H9 (cell line): ENCODE measurements around the gene NUBPL. TPM values are rescaled to one million over a fixed set of nuclear protein-coding genes. Genes with fewer than 3 reads are reported as not detected.

Experiments used
- DNase-seq: peaks from one replicate; pipeline ENCODE4 v3.0.0-alpha.2; 2017
- H2AFZ ChIP-seq: one replicate; pipeline ENCODE4 v1.6.1; 2013; ENCODE audit warnings: mild to moderate bottlenecking, low read length, control low read depth, moderate library complexity
- H2AK5ac ChIP-seq: 2 replicates; pipeline ENCODE4 v1.6.1; 2013; ENCODE audit warnings: low read length, control low read depth, mixed read lengths; ENCODE audit not compliant: insufficient read length
- H2BK120ac ChIP-seq: one replicate; pipeline ENCODE4 v1.6.1; 2013; ENCODE audit warnings: low read depth, mild to moderate bottlenecking, low read length, control low read depth, inconsistent platforms; ENCODE audit not compliant: poor library complexity, severe bottlenecking
- H2BK12ac ChIP-seq: 2 replicates; pipeline ENCODE4 v1.6.1; 2013; ENCODE audit warnings: low read length, control low read depth, mixed read lengths, low read depth; ENCODE audit not compliant: insufficient read length
- H2BK15ac ChIP-seq: 2 replicates; pipeline ENCODE4 v1.6.1; 2013; ENCODE audit warnings: low read depth, low read length, control low read depth
- H2BK20ac ChIP-seq: one replicate; pipeline ENCODE4 v1.6.1; 2013; ENCODE audit warnings: low read depth, mild to moderate bottlenecking, low read length, control low read depth, inconsistent platforms; ENCODE audit not compliant: poor library complexity, severe bottlenecking
- H2BK5ac ChIP-seq: 2 replicates; pipeline ENCODE4 v1.6.1; 2013; ENCODE audit warnings: low read length, control low read depth, mixed read lengths; ENCODE audit not compliant: insufficient read length
- H3K14ac ChIP-seq: 2 replicates; pipeline ENCODE4 v1.6.1; 2013; ENCODE audit warnings: low read length, control low read depth; ENCODE audit not compliant: insufficient read depth
- H3K18ac ChIP-seq: 2 replicates; pipeline ENCODE4 v1.6.1; 2013; ENCODE audit warnings: low read depth, mild to moderate bottlenecking, mixed read lengths, low read length, control low read depth; ENCODE audit not compliant: insufficient read length
- H3K23ac ChIP-seq: 2 replicates; pipeline ENCODE4 v1.6.1; 2013; ENCODE audit warnings: low read length, control low read depth, mixed read lengths, low read depth; ENCODE audit not compliant: insufficient read length
- H3K23me2 ChIP-seq: 2 replicates; pipeline ENCODE4 v1.6.1; 2013; ENCODE audit warnings: low read depth, mild to moderate bottlenecking, mixed read lengths, low read length, control low read depth; ENCODE audit not compliant: insufficient read length, poor library complexity, severe bottlenecking
- H3K27ac ChIP-seq: 2 replicates; pipeline ENCODE4 v1.5.1; 2013; ENCODE audit warnings: low read length, control low read depth, mixed read lengths, low read depth; ENCODE audit not compliant: insufficient read length
- H3K27me3 ChIP-seq: 2 replicates; pipeline ENCODE4 v1.6.1; 2013; ENCODE audit warnings: low read length, control low read depth, inconsistent platforms; ENCODE audit not compliant: insufficient read depth
- H3K4ac ChIP-seq: 2 replicates; pipeline ENCODE4 v1.6.1; 2013; ENCODE audit warnings: low read depth, mild to moderate bottlenecking, control low read depth, inconsistent platforms, low read length, moderate library complexity
- H3K4me1 ChIP-seq: 2 replicates; pipeline ENCODE4 v1.6.1; 2013; ENCODE audit warnings: low read length, control low read depth, inconsistent platforms; ENCODE audit not compliant: insufficient read depth
- H3K4me2 ChIP-seq: 2 replicates; pipeline ENCODE4 v1.6.1; 2013; ENCODE audit warnings: low read length, control low read depth, mixed read lengths; ENCODE audit not compliant: insufficient read length, insufficient read depth
- H3K56ac ChIP-seq: 2 replicates; pipeline ENCODE4 v1.6.1; 2013; ENCODE audit warnings: low read depth, mild to moderate bottlenecking, mixed read lengths, low read length, control low read depth; ENCODE audit not compliant: insufficient read length
- H3K79me1 ChIP-seq: 2 replicates; pipeline ENCODE4 v1.6.1; 2013; ENCODE audit warnings: low read depth, mild to moderate bottlenecking, moderate library complexity, low read length, control low read depth, inconsistent platforms; ENCODE audit not compliant: insufficient read depth, poor library complexity, severe bottlenecking
- H3K79me2 ChIP-seq: 2 replicates; pipeline ENCODE4 v1.6.1; 2013; ENCODE audit warnings: low read length, control low read depth, inconsistent platforms; ENCODE audit not compliant: insufficient read depth
- H3K9ac ChIP-seq: 2 replicates; pipeline ENCODE4 v1.6.1; 2013; ENCODE audit warnings: low read length, control low read depth, mixed read lengths; ENCODE audit not compliant: insufficient read length; ENCODE audit errors: extremely low read depth
- H3K9me3 ChIP-seq: one replicate; pipeline ENCODE4 v1.6.1; 2013; ENCODE audit warnings: low read depth, low read length, inconsistent platforms; ENCODE audit not compliant: control insufficient read depth
- H3T11ph ChIP-seq: one replicate; pipeline ENCODE4 v1.6.1; 2013; ENCODE audit warnings: mild to moderate bottlenecking, low read length, control low read depth, inconsistent platforms
- H4K20me1 ChIP-seq: one replicate; pipeline ENCODE4 v1.6.1; 2013; ENCODE audit not compliant: control insufficient read depth, insufficient read length, insufficient read depth
- H4K5ac ChIP-seq: 2 replicates; pipeline ENCODE4 v1.6.1; 2013; ENCODE audit warnings: low read depth, mild to moderate bottlenecking, mixed read lengths, low read length, control low read depth; ENCODE audit not compliant: insufficient read length
- H4K8ac ChIP-seq: replicated peaks from 2 replicates; pipeline ENCODE4 v1.6.1; 2013; ENCODE audit warnings: low read length, control low read depth, mixed read lengths, low read depth; ENCODE audit not compliant: insufficient read length
- H4K91ac ChIP-seq: 2 replicates; pipeline ENCODE4 v1.6.1; 2013; ENCODE audit warnings: low read depth, mild to moderate bottlenecking, moderate library complexity, mixed read lengths, low read length, control low read depth; ENCODE audit not compliant: insufficient read length
- H3K27ac Mint-ChIP-seq, 3 experiments: 2 replicates in 2 of 3; 3 replicates in 1 of 3; pipeline ENCODE4 v1.8.0; 2020 to 2021; ENCODE audit warnings: mixed read lengths in 3 of 3, mild to moderate bottlenecking in 1 of 3, moderate library complexity in 1 of 3
- H3K27me3 Mint-ChIP-seq: 2 replicates; pipeline ENCODE4 v1.8.0; 2021; ENCODE audit warnings: low read depth, mild to moderate bottlenecking, moderate library complexity, mixed read lengths
- H3K36me3 Mint-ChIP-seq, 3 experiments: 2 replicates in 2 of 3; 3 replicates in 1 of 3; pipeline ENCODE4 v1.8.0; 2020 to 2021; ENCODE audit warnings: low read depth in 3 of 3, mixed read lengths in 3 of 3; ENCODE audit not compliant: insufficient read depth in 1 of 3
- H3K4me1 Mint-ChIP-seq, 2 experiments: 2 replicates each; pipeline ENCODE4 v1.8.0; 2020; ENCODE audit warnings: mixed read lengths in 2 of 2
- H3K4me3 Mint-ChIP-seq, 2 experiments: 2 replicates in 1 of 2; 3 replicates in 1 of 2; pipeline ENCODE4 v1.8.0; 2020 to 2021; ENCODE audit warnings: mild to moderate bottlenecking in 2 of 2, mixed read lengths in 2 of 2, moderate library complexity in 1 of 2
- H3K9me3 Mint-ChIP-seq, 2 experiments: 2 replicates in 1 of 2; 3 replicates in 1 of 2; pipeline ENCODE4 v1.8.0; 2020; ENCODE audit warnings: mild to moderate bottlenecking in 2 of 2, mixed read lengths in 2 of 2, moderate library complexity in 1 of 2
- WGBS: extraction: QIAGEN DNeasy Blood & Tissue Kit; methylation state at CpG from one replicate; pipeline ENCODE4 v1.1.7; 2013; ENCODE audit warnings: missing lambda C conversion rate, low lambda C conversion rate, mixed read lengths; ENCODE audit not compliant: insufficient read length; ENCODE audit errors: extremely low coverage; 5-methylcytosine and 5-hydroxymethylcytosine counted together
- total RNA-seq: library from RNA; stranded (reverse); gene quantifications from 2 replicates; pipeline ENCODE4 v1.2.1, GENCODE V29; 2021
- TF ChIP-seq, protein P1 (sequence below): fragments of 200-600 bp; sonication (generic); conservative IDR thresholded peaks from 3 replicates; pipeline ENCODE4 v1.8.0; 2021; ENCODE audit warnings: antibody characterized with exemption, mild to moderate bottlenecking

The NUBPL gene
- total RNA-seq, 1 experiment from 2014 or later: 14.8 TPM

DNA sequence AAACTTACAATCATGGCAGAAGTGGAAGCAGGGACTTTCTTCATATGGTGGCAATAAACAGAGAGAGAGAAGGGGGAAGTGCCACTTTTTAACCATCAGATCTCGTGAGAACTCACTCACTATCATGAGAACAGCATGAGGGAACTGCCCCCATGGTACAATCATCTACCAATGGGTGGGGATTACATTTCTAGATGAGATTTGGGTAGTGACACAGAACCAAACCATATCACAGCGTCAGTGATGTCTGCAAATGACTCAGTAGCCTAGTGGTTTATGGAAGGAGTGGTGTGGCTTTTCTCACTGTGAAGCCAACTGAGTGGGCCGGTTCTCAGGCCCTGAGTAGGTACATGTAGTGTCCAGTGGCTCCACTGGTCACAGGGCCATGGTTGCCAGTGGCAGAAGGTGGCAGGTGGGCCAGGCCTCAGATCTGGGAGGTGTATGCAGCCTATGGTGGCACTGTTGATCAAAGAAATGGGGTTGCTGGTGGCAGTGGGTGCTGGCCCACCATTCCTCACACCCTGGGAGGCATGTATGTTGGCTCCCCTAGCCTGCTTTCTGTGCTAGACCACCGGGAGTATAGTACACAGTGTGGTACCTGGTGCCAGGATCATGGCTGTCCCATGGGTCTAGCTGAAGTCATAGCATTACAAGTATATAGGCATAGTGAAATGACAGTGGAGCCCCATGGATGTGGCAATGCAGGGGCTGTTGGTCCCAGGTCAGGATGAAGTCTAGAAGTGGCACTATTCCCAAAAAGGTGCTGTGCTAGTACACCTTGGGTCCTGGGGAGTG, 191.9 kb downstream of the NUBPL start:
- Histone ChIP-seq H3K79me1 (no peaks in the 10 kb centered on the region), H2BK120ac (no peak overlapping the region), H3K14ac (no peak overlapping the region; the same call in 1 of the 2 replicates), H3K9me3 (no peaks in the 10 kb centered on the region), H3K27ac (no peak overlapping the region), H3K23me2 (no peaks in the 10 kb centered on the region), H3T11ph (no peak overlapping the region), H4K8ac (no peak overlapping the region), H2BK12ac (no peak overlapping the region), H3K56ac (no peak overlapping the region), H2BK20ac (no peak overlapping the region), H3K4me1 (no peaks in the 10 kb centered on the region), H4K5ac (no peak overlapping the region), H2AK5ac (no peak overlapping the region), H2BK5ac (no peak overlapping the region), H3K18ac (no peak overlapping the region), H3K23ac (no peak overlapping the region), H2BK15ac (no peak overlapping the region), H3K79me2 (no peaks in the 10 kb centered on the region), H3K4me2 (no peak overlapping the region), H3K27me3 (no peaks in the 10 kb centered on the region), H4K91ac (no peak overlapping the region), H3K9ac (no peak overlapping the region), H3K4ac (no peak overlapping the region), H2AFZ (no peak overlapping the region), H4K20me1 (no peaks in the 10 kb centered on the region)
- Mint-ChIP-seq H3K9me3 (peaks cover 41 to 43% of the 10 kb centered on the region in 2 experiments), H3K4me3 (no peak overlapping the region), H3K4me1 (peaks cover 0 to 3% of the 10 kb centered on the region in 2 experiments; a peak in 2 of 4 replicates), H3K36me3 (peaks cover 6 to 27% (median 21%) of the 10 kb centered on the region in 3 experiments), H3K27me3 (no peaks in the 10 kb centered on the region), H3K27ac (no peak overlapping the region)
- TF ChIP-seq, protein P1, sequence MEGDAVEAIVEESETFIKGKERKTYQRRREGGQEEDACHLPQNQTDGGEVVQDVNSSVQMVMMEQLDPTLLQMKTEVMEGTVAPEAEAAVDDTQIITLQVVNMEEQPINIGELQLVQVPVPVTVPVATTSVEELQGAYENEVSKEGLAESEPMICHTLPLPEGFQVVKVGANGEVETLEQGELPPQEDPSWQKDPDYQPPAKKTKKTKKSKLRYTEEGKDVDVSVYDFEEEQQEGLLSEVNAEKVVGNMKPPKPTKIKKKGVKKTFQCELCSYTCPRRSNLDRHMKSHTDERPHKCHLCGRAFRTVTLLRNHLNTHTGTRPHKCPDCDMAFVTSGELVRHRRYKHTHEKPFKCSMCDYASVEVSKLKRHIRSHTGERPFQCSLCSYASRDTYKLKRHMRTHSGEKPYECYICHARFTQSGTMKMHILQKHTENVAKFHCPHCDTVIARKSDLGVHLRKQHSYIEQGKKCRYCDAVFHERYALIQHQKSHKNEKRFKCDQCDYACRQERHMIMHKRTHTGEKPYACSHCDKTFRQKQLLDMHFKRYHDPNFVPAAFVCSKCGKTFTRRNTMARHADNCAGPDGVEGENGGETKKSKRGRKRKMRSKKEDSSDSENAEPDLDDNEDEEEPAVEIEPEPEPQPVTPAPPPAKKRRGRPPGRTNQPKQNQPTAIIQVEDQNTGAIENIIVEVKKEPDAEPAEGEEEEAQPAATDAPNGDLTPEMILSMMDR: no peak
- DNase-seq: no peak
- WGBS: no CpG with 5 or more reads among the region's 4 CpGs
